ENCODE data around the gene SAMD3. TPM values are rescaled to one million over a fixed set of nuclear protein-coding genes. Genes with fewer than 3 reads are reported as not detected.

The SAMD3 gene
- total and polyA plus RNA-seq, 2 of the 8 experiments (the other 6 are each of a cell fraction or from before 2014, with no cell fraction given) = 1.8 to 1.9 TPM

GRCh38 chr6:130239755-130240154, 17.0 kb upstream of the SAMD3 start (continued):
- TF ChIP-seq CHD7 (IDR thresholded peaks at IDR 0.05; ENCODE audit: insufficient replicate concordance, low read length) (no peak), EGR1 (IDR thresholded peaks at IDR 0.05; ENCODE audit: borderline replicate concordance, low read depth, low read length) (no peak), RNF2 (IDR thresholded peaks at IDR 0.05; ENCODE audit: borderline replicate concordance, low read depth, low read length, missing control alignments, poor library complexity, severe bottlenecking) (no peak), GTF2F1 (IDR thresholded peaks at IDR 0.05; ENCODE audit: borderline replicate concordance, low read depth, low read length) (no peak), USF2 (IDR thresholded peaks at IDR 0.05; ENCODE audit: low read length) (no peak), JUN (IDR thresholded peaks at IDR 0.05; ENCODE audit: low read depth, low read length) (no peak), TBP (IDR thresholded peaks at IDR 0.05; ENCODE audit: low read depth, low read length) (no peak), SUZ12 (IDR thresholded peaks at IDR 0.05; ENCODE audit: low read length) (no peak), NANOG (IDR thresholded peaks at IDR 0.05; ENCODE audit: insufficient read depth, low read depth, low read length, poor library complexity, severe bottlenecking) (no peak), POU5F1 (IDR thresholded peaks at IDR 0.05; ENCODE audit: low read depth, low read length) (no peak)

Measured in H1 (cell line).